GM15510 (cell line): ENCODE measurements around the gene NSD2.

Experiments used
- POLR2A ChIP-seq: IDR thresholded peaks from 3 replicates; pipeline ENCODE4 v1.6.1; 2011; ENCODE audit warnings: borderline replicate concordance; ENCODE audit not compliant: insufficient read length; ENCODE audit errors: extremely low read depth

Gene NSD2

GRCh38 chr4:1985780-1986577 is 114.8 kb downstream of the NSD2 start:
- no peak for TF ChIP-seq POLR2A

GRCh38 chr4:1986578-1987210 is 115.5 kb downstream of the NSD2 start:
- no peak for TF ChIP-seq POLR2A

DNA sequence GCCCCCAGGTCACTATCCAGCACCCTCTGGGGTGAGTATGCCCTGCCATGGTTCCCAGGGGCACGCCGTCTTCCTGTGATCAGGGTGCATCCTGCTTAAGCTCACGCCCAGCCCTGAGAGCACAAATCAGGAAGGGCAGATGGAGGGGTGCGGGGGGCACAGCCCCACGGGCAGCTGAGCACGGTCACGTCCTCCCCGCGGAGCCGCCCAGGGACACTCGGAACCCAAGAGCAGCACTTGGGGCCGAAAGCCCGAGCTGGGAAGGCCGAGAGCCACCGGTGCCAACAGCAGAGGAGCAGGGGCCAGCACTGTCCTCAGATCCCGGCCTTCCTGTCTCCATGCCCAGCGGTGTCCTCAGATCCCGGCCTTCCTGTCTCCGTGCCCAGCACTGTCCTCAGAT is 116.1 kb downstream of the NSD2 start:
- no peak for TF ChIP-seq POLR2A

DNA sequence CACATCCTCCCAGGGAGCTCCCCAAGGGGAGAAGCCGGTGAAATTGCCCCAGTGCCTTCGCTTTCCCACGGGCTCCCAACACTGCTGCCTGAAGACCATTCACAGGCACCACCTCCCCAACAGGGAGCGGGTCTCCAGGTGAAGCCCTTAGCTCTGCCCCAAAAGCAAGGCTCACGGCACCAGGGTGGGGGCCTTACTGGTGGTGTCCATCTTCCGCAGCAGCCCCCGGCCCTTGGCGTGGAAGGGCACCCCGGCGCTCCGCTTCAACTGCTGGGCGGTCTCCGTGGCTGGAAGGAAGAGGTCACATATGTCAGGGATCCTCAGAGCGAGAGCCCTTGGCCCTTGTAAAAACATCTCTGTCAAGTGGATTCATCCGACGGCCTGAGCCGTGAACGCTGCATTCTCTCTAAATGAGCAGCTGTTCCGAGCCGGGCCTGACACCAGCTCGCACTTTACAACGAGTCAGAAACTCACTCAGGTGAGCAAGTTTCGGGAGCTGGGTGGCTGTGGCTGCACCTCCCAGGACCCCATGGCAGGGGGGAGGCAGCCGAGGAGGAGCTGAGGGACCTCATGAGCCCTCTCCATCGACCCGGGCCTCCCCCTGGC is 116.6 kb downstream of the NSD2 start:
- TF ChIP-seq POLR2A: no peak

DNA sequence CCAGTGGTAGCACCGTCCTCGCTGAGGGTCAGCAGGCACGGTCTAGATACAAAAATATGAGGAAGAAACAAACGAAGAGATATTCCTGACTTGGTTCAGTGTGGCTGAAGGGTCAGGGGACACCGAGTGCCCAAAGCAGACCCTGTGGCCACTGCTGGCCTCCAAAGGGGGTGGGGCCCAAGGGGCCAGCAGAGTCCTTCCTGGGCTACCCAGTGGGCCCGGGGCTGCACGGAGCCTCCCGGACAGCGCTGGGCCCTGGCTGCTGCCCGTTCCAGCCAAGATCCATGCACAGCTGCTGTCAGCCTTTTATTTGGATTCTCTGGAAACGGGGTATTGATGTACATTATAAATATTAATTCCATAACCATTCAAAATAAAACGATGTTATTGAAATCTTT is 117.1 kb downstream of the NSD2 start:
- no peak for TF ChIP-seq POLR2A

DNA sequence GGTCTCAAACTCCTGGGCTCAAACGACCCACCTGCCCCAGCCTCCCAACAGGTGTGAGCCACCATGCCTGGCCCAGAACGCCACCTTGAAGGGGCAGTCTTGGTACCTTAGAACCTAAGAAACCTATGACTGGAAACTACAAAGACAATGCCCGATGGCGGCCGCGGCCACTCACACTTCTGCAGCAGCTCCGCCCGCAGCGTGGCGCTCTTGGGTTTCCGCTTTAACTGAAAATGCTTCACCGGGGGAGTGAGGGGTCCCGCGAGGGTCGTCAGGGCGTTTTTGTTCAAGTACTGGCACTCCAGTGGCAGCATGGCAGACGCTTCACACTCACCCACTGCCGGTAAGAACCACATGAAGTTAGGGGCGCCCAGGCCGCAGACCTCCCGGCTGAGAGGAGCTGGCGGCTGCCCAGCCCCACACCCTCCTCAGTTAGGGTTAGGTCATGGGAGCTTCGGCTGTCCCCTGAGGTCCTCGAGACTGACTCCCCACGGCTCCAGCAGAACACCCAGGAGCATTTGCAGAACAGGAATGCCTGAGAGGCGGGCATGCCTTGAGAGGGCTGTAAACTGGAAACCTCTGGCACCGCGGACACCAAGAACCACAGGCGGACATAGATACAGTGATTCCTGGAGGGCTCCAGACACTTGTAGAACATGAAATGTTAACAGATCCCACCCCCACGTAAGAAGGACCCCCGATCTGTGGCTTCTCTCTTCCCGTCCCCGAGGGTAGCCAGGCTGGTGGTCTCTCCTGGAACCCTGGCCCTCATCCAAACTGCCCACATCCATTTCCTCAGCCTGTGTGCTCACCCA is 118.5 kb downstream of the NSD2 start:
- no peak for TF ChIP-seq POLR2A

GRCh38 chr4:1990348-1990645 is 119.1 kb downstream of the NSD2 start:
- TF ChIP-seq POLR2A: no peak

- no peak for TF ChIP-seq POLR2A
These were observed 119.5 kb downstream of the NSD2 start for GRCh38 chr4:1990676-1991075.

DNA sequence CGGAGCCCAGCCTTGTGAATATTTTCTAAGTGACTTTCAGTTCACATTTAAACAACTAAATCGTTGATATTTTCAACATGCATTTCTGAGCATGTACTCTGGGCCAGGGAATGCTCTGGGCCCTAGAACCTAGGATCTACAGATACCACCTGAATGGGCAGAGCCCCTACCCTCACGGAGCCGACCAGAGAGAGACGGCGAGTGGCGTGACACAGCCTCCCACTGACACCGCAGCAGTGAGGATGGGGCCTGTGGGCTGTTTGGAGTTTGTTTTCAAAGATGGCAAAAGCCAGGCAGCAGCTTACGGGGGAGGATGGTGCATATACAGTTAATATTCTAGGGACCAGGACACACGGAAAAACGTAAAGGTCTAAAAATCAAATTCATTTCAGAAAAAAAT is 119.9 kb downstream of the NSD2 start:
- no peak for TF ChIP-seq POLR2A

DNA sequence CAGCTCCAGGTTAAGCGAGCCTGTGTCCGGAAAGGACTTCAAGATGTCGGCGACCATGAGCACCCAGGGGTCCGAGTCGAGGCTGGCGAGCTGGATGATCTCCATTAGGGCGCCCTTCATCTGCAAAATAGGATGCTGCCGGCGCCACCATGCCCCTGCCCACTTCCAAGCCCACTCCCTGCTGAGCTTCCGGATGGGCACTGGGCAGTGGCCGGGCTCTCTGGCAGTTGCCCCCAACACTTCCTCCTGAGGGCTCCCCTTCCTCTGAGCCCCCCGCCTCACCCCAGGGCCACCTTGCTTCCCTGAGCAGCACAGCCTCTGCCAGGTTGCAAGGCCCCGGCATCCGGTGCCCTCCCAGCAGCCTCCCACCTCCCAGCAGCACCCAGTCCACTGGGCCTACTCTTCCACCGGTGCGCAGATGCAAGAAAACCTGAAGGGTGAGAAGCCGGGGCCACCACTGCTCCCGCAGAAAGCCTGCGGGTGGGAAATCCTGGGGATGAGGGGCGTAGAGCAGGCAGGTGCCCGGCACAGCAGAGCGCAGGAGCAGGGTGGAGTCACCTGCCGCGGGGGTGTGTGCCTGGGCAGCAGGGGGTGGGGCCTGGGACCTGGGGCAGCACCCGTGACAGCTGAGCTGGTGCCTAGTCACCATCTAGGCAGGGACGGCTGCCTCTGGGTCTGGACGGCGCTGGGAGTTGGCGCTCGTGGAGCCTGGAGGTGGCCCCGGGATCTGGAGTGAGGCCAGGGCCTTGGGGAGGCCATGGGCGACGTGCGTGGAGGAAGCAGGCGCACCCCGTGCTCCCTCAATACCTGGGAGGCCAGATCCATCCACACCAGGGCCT is 120.6 kb downstream of the NSD2 start:
- TF ChIP-seq POLR2A: no peak

DNA sequence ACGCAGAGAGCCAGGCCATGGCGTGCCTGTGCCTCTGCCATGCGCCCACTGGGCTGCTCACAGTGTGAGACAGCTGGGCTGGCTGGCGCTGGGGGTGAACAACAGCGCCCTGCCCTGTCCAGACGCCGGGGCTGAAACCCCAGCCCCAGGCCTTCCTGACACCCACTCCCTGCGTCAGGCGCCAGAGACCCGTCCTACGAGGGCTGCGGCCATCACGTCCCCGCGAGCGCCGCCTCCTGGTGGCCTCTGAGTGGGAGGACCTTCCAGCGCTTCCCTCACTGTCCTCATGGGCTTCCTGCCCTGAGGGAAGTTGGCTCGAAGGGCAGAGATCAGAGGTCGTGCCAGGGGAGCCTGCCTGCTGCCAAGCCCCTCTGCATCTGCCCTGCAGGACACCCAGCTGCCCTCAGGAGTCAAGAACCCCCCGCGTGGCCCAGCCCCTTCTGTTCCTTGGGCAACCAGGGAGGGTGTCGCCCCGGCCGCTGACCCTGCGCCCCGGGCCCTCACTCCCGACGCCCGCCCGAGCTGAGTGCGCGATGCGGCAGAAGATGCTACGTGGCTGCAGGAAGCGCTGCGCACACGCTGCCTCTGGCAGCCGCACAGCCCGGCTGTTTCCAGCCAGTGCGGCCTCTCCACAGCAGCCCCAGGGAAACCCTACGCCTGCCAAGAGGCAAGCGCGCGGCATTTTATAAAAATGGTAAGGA is 121.4 kb downstream of the NSD2 start:
- TF ChIP-seq POLR2A: no peak

GRCh38 chr4:1993169-1993516 is 122.0 kb downstream of the NSD2 start:
- no peak for TF ChIP-seq POLR2A

GRCh38 chr4:1994938-1995337 is 123.7 kb downstream of the NSD2 start:
- TF ChIP-seq POLR2A: no peak
